Upper lobe of right lung (tissue), 1 donor: ENCODE results near the gene TNFRSF14. TPM values are rescaled to one million over a fixed set of nuclear protein-coding genes. Genes with fewer than 3 reads are reported as not detected.

Experiments
- ATAC-seq: fragments of 200-7000 bp; cut with Tn5 transposase; one replicate; pipeline ENCODE4 v1.9.1; 2020; ENCODE audit warnings: mild to moderate bottlenecking, moderate library complexity
- DNase-seq: peaks from one replicate; pipeline ENCODE4 v3.0.0-alpha.2; 2020
- H3K27ac ChIP-seq: fragments of 200-600 bp; one replicate; pipeline ENCODE4 v1.8.0; 2022
- H3K27me3 ChIP-seq: fragments of 200-600 bp; one replicate; pipeline ENCODE4 v1.8.0; 2022; ENCODE audit warnings: mild to moderate bottlenecking
- H3K36me3 ChIP-seq: fragments of 200-600 bp; one replicate; pipeline ENCODE4 v1.8.0; 2022
- H3K4me1 ChIP-seq: fragments of 200-600 bp; one replicate; pipeline ENCODE4 v1.8.0; 2022
- H3K4me3 ChIP-seq: fragments of 200-600 bp; one replicate; pipeline ENCODE4 v1.8.0; 2022; ENCODE audit warnings: mild to moderate bottlenecking
- H3K9me3 ChIP-seq: fragments of 200-600 bp; one replicate; pipeline ENCODE4 v1.8.0; 2022
- CTCF ChIP-seq: fragments of 200-600 bp; IDR thresholded peaks from one replicate; pipeline ENCODE4 v1.8.0; 2022; ENCODE audit warnings: antibody characterized with exemption
- intact Hi-C: fragments of 100-400 bp; cut with DNase I; formaldehyde crosslinking; loops from one replicate; pipeline ENCODE4 v1.11.0; 2022
- total RNA-seq: library from RNA; stranded (reverse); fragmentation: NEBNext Ultra II Directional; extraction: Animal tissue kit (Norgen Biotek cat#: 25700); gene quantifications from one replicate; pipeline ENCODE4 v1.2.1, GENCODE V29; 2021
- donor health status: DM: no; HTN: yes; CAD: no; lungs with severe emphysema.

Gene TNFRSF14
- total RNA-seq, 1 donor from 2014 or later = 133 TPM

- peak overlapping the region; percentile 17 for H3K27ac ChIP-seq
Measured at GRCh38 chr1:2530513-2531361, 25.4 kb upstream of the TNFRSF14 start.

DNA sequence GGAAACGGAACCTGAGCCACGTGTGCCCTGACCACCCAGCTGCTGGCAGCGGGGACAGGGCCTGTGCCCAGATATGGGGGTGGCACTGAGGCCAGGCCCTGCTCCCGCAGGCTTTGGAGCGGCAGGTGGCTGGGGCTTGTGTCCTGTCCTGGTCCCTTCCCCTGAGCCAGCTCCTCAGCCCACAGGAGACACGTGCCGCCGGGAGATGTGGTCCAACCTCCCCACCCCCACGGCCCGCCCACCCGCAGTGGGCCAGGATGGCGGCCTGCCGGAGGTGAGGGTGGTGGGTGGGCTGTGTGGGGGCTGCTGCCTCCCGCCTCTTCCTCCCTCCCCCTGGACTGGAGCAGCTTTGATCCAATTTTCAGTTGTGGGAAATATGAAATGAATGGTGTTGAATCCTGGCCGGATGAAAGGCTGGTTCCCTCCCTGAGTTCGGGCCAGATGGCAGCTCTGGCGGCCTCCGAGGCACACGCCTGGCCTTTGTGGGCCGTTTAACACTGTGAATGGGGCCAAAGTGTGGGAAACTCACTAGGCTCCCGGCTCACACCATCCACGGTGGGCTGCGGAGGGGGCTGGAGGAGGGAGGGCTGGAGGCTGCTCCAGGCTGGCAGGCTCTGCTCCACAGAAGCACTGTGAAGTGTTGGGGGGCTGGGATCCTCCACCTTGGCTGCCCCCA lies 23.5 kb upstream of the TNFRSF14 start:
- H3K27ac ChIP-seq = no peak overlapping the region
- intact Hi-C loops = no loop called here
- DNase-seq (no peak), ATAC-seq (no peak)
- peaks cover 21% of the 10 kb centered on the region for H3K4me1 ChIP-seq
- H3K9me3 ChIP-seq = no peaks in the 10 kb centered on the region
- H3K36me3 ChIP-seq = no peaks in the 10 kb centered on the region
- H3K4me3 ChIP-seq = no peak overlapping the region
- peaks cover 21% of the 10 kb centered on the region for H3K27me3 ChIP-seq
- TF ChIP-seq CTCF = no peak

More at GRCh38 chr1:2530513-2531361, 25.4 kb upstream of the TNFRSF14 start:
- peaks cover 21% of the 10 kb centered on the region for H3K27me3 ChIP-seq
- TF ChIP-seq CTCF = no peak
- peak overlapping the region; percentile 44 for H3K4me3 ChIP-seq
- DNase-seq (no peak), ATAC-seq (peak; percentile 26)
- intact Hi-C loops = no loop called here
- no peaks in the 10 kb centered on the region for H3K36me3 ChIP-seq
- peaks cover 29% of the 10 kb centered on the region for H3K4me1 ChIP-seq
- no peaks in the 10 kb centered on the region for H3K9me3 ChIP-seq

DNA sequence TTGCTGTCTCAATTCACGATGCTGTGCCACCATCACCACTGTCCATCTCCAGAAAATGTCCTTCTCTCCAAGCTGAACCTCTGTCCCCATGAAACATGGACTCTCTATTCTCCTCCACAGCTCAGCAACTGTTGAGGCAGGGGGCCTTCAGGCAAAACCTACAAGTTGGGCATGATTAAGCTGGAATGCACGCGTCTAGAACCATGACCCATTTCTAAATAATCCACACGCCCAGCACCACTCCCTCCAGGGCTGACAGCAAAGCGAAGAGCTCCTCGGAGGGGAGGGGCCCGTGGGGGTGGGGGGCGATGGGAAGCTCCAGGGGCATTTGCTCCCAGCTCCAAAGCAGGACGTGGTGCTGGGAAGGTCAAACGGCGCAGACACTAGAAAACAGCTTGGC lies 22.8 kb upstream of the TNFRSF14 start:
- DNase-seq (no peak), ATAC-seq (no peak)
- Histone ChIP-seq H3K27me3 (peaks cover 21% of the 10 kb centered on the region), H3K36me3 (no peaks in the 10 kb centered on the region), H3K27ac (no peak overlapping the region), H3K9me3 (no peaks in the 10 kb centered on the region), H3K4me1 (peaks cover 21% of the 10 kb centered on the region), H3K4me3 (no peak overlapping the region)
- no peak for TF ChIP-seq CTCF
- intact Hi-C loops = no loop called here

DNA sequence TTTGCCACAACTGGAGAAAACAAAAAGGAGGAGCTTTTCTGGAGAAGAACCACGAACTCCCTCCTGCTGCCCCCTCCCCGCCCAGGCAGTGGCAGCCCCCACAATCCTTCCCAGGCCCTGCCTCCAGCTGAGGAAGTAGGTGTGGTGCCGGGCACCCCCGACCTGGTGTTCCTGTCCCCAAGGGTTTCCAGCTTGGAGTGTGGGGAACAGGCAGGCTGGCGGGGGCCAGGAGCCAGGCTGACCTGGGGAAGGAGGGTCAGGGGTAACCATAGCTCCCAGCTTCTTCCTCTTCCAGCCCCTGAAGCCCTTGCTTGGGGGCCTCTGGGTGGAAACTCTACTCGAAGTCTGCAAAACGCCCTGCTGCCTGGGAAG lies 21.9 kb upstream of the TNFRSF14 start:
- Histone ChIP-seq H3K4me3 (no peak overlapping the region), H3K9me3 (no peaks in the 10 kb centered on the region), H3K27ac (peak overlapping the region; percentile 6), H3K27me3 (peaks cover 21% of the 10 kb centered on the region), H3K36me3 (no peaks in the 10 kb centered on the region), H3K4me1 (peaks cover 13% of the 10 kb centered on the region)
- ATAC-seq = no peak
- intact Hi-C loops = no loop called here
- DNase-seq = no peak
- no peak for TF ChIP-seq CTCF

- intact Hi-C loops = no loop called here
- no peak for TF ChIP-seq CTCF
- ATAC-seq (peak; percentile 73), DNase-seq (peak; percentile 84)
- Histone ChIP-seq H3K27me3 (peaks cover 21% of the 10 kb centered on the region), H3K4me3 (no peak overlapping the region), H3K9me3 (no peaks in the 10 kb centered on the region), H3K4me1 (peaks cover 11% of the 10 kb centered on the region), H3K27ac (peak overlapping the region; percentile 6), H3K36me3 (no peaks in the 10 kb centered on the region)
Measured at GRCh38 chr1:2534687-2535441, 21.3 kb upstream of the TNFRSF14 start.
